ENCODE results near the gene CDKN2AIP. TPM values are rescaled to one million over a fixed set of nuclear protein-coding genes. Genes with fewer than 3 reads are reported as not detected.

CDKN2AIP gene
- total RNA-seq, 1 donor from 2014 or later: 23.8 TPM

DNA sequence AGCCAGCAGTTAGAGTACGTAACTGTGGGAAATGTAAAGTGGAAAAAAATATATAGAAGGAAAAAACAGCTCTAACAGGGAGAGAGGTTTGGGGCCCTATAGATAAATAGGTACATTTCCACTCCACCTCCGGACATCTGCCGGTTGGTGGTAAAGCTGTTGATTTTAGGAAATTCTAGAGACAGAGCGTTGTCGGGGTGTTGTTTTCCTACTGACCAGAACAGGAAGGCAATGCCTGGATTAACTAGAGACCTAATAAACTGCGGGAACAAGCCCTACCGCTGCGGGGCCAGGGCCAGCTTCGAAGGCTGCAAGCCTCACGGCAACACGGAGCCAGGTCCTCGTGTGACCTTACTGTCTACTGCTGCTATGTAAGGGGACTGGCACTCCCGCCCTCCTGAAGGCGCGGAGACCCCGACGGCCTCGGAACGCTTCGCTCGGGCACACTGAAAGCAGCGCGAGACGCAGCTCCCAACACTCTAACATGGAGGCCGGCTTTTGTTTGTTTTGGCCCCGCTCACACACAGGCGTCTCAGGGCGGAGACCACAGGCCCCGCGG lies 702 bp upstream of the CDKN2AIP start:
- no peak for DNase-seq (ENCODE audit: low read depth, low spot score)
- Mint-ChIP-seq H3K4me1 (peaks cover 42% of the 10 kb centered on the region), H3K27ac (ENCODE audit: unreplicated experiment) (peak overlapping the region; percentile 99), H3K36me3 (ENCODE audit: low read depth) (peaks cover 10% of the 10 kb centered on the region), H3K27me3 (ENCODE audit: low read depth) (no peaks in the 10 kb centered on the region), H3K9me3 (no peaks in the 10 kb centered on the region), H3K4me3 (peak overlapping the region; percentile 100)
- TF ChIP-seq, protein P1, sequence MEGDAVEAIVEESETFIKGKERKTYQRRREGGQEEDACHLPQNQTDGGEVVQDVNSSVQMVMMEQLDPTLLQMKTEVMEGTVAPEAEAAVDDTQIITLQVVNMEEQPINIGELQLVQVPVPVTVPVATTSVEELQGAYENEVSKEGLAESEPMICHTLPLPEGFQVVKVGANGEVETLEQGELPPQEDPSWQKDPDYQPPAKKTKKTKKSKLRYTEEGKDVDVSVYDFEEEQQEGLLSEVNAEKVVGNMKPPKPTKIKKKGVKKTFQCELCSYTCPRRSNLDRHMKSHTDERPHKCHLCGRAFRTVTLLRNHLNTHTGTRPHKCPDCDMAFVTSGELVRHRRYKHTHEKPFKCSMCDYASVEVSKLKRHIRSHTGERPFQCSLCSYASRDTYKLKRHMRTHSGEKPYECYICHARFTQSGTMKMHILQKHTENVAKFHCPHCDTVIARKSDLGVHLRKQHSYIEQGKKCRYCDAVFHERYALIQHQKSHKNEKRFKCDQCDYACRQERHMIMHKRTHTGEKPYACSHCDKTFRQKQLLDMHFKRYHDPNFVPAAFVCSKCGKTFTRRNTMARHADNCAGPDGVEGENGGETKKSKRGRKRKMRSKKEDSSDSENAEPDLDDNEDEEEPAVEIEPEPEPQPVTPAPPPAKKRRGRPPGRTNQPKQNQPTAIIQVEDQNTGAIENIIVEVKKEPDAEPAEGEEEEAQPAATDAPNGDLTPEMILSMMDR (conservative IDR thresholded peaks at IDR 0.05): peak; percentile 28

DNA sequence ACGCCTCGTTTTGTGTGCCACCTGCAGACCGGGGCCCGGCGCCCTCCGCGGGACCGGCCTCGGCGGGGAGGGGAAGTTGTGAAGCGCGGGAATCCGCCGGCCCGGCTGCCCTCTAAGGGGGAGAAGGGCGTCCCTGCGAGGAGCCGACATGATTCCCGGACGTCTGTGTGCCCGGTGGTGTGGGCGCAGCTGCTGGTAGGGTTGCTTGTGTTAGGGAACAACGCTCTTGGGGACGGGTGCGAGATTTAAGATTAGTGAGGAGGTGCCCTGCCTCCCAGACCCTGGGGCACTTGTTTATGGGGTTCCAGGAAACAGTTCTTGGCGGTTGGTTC lies 627 bp downstream of the CDKN2AIP start:
- H3K4me3 Mint-ChIP-seq: peak overlapping the region; percentile 100
- peaks cover 14% of the 10 kb centered on the region for H3K36me3 Mint-ChIP-seq (ENCODE audit: low read depth)
- H3K4me1 Mint-ChIP-seq: peaks cover 46% of the 10 kb centered on the region
- H3K27ac Mint-ChIP-seq (ENCODE audit: unreplicated experiment): peak overlapping the region; percentile 98
- TF ChIP-seq, protein P1 (conservative IDR thresholded peaks at IDR 0.05): no peak
- peak; percentile 35 for DNase-seq (ENCODE audit: low read depth, low spot score)
- no peaks in the 10 kb centered on the region for H3K27me3 Mint-ChIP-seq (ENCODE audit: low read depth)
- H3K9me3 Mint-ChIP-seq: no peaks in the 10 kb centered on the region

DNA sequence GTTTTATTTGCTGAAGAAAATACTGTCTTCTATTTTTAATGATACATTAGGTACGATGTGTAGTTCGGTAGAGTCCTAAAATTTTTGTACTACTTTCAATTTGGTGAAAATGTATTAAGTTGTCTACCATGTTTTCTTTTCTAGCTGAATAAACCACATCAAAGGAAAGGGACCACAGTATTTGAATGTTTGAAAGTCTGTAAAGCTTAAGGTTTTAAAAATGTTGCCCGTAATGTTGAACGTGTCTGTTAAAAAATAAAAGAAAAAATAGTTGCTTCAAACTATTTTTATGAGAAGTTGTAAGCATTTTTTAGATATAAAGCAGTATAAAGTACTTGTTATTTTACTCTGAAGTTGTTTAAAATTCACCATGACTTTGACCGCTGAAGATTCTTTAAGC lies 3.2 kb downstream of the CDKN2AIP start:
- TF ChIP-seq, protein P1 (conservative IDR thresholded peaks at IDR 0.05): no peak
- peak overlapping the region; percentile 56 for H3K4me3 Mint-ChIP-seq

DNA sequence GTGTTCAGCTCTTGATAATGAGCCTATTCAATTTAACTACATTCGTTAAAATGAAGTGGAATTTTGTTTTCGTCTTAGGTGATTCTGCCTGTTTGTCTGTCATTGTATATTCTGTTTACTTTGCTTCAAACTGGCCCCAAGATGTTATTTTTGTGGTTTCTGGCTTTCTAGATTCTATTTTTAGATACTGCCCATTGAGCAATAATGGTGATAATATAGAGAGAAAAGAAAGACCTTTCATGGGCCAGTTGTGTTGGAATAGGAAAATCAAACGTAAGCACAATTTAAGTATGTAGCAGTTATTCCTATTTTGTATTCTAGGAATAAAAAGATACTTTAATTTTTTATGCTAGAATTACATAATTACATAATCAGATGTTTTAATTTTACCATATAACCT lies 4.0 kb downstream of the CDKN2AIP start:
- Mint-ChIP-seq H3K27me3 (ENCODE audit: low read depth) (no peaks in the 10 kb centered on the region), H3K27ac (ENCODE audit: unreplicated experiment) (no peak overlapping the region), H3K9me3 (no peaks in the 10 kb centered on the region), H3K4me1 (peaks cover 37% of the 10 kb centered on the region), H3K36me3 (ENCODE audit: low read depth) (peaks cover 21% of the 10 kb centered on the region), H3K4me3 (peak overlapping the region; percentile 39)
- TF ChIP-seq, protein P1 (conservative IDR thresholded peaks at IDR 0.05): no peak
- no peak for DNase-seq (ENCODE audit: low read depth, low spot score)

More for the DNA sequence above, 3.2 kb downstream of the CDKN2AIP start:
- Mint-ChIP-seq H3K4me1 (peaks cover 43% of the 10 kb centered on the region), H3K36me3 (ENCODE audit: low read depth) (peaks cover 17% of the 10 kb centered on the region), H3K27ac (ENCODE audit: unreplicated experiment) (no peak overlapping the region), H3K9me3 (no peaks in the 10 kb centered on the region), H3K27me3 (ENCODE audit: low read depth) (no peaks in the 10 kb centered on the region)
- DNase-seq (ENCODE audit: low read depth, low spot score): no peak

DNA sequence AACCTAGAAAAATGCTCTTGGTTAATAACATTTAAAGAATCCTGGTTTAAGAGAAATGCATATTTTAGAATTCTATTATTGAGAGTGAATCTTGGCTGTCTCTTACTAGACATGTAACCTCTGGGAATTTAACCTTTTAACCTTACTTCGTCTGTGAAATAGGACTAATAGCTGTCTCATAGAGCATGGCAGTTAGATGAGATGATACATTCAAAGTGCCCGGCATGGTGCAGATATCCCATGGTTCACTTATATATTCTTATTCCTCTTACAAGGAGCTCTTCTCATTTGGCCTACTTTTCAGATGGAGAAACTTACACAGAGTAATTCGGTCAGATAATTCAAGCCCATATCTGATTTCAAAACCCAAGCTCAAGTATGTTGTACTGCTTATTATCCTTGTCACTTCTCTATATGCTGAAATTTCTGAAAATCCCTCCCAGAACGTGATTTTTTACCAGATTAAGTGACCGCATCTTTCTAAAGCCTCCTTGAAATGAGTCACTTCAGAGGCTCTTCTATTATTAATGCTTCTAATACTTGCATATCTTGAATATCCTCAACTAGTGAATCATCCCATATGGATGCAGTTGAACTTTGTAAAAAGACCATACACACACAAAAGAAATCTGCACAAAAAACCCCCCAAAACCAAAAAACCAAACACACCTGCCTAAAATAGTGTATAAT lies 4.9 kb downstream of the CDKN2AIP start:
- Mint-ChIP-seq H3K9me3 (no peaks in the 10 kb centered on the region), H3K4me1 (peaks cover 32% of the 10 kb centered on the region), H3K27ac (ENCODE audit: unreplicated experiment) (no peak overlapping the region), H3K4me3 (peak overlapping the region; percentile 29), H3K36me3 (ENCODE audit: low read depth) (peaks cover 21% of the 10 kb centered on the region), H3K27me3 (ENCODE audit: low read depth) (no peaks in the 10 kb centered on the region)
- TF ChIP-seq, protein P1 (conservative IDR thresholded peaks at IDR 0.05): no peak
- DNase-seq (ENCODE audit: low read depth, low spot score): no peak

Measured in neural crest cell (in vitro differentiated cells).